ENCODE measurements around the gene TNFRSF6B. TPM values are rescaled to one million over a fixed set of nuclear protein-coding genes. Genes with fewer than 3 reads are reported as not detected.

The TNFRSF6B gene
- total RNA-seq, 2 donors from 2014 or later: not detected

DNA sequence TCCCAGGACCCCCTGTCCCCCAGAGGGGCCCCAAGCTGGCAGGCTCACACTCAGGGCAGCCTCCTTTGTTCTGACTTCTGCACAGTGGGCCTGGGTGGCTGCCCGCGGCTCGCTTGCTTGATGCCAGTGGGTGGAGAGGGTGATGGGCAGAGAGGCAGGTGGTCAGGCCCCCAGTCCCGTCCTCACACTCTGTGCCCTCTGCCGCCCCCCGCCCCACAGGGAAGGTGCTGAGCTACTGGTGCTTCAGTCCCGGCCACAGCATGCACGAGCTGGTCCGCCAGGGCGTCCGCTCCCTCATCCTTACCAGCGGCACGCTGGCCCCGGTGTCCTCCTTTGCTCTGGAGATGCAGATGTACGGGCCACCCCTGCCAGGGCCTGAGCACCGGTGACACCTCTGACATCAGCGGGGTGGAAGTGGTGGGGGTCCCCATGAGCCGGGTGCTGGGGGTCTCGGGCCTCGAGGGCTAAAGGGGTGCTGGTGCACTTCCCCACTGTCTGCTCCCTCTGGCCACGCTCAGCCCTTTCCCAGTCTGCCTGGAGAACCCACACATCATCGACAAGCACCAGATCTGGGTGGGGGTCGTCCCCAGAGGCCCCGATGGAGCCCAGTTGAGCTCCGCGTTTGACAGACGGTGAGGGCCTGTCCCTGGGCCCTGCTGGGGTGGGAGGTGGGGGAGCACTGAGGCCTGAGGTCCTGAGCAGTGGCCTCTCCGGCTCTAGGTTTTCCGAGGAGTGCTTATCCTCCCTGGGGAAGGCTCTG is 8.9 kb upstream of the TNFRSF6B start:
- Histone ChIP-seq H3K27ac (ENCODE audit: low read depth, low read length) (peak overlapping the region; percentile 81), H3K9me3 (ENCODE audit: control insufficient read depth, low read length) (no peaks in the 10 kb centered on the region), H3K36me3 (ENCODE audit: control insufficient read depth, insufficient read depth, low read length) (no peaks in the 10 kb centered on the region), H3K4me3 (ENCODE audit: low read length) (no peak overlapping the region), H3K4me1 (ENCODE audit: control insufficient read depth, insufficient read depth, low read length) (no peaks in the 10 kb centered on the region), H3K27me3 (ENCODE audit: control insufficient read depth, insufficient read depth, low read length, poor library complexity, severe bottlenecking) (no peaks in the 10 kb centered on the region), H3K9ac (ENCODE audit: extremely low read depth, low read length, poor library complexity, severe bottlenecking) (no peak overlapping the region)
- no peaks in the 10 kb centered on the region for H3K27me3 Mint-ChIP-seq (ENCODE audit: insufficient read depth)
- DNase-seq: no peak
- no peaks in the 10 kb centered on the region for H3K4me1 Mint-ChIP-seq
- no peak overlapping the region for H3K27ac Mint-ChIP-seq
- WGBS, 2 experiments (ENCODE audit: insufficient coverage in 1 of 2, insufficient read length in 1 of 2): 95 to 97% methylated on average over 18 to 29 of the region's 29 CpGs
- no peaks in the 10 kb centered on the region for H3K9me3 Mint-ChIP-seq
- TF ChIP-seq, protein P1, sequence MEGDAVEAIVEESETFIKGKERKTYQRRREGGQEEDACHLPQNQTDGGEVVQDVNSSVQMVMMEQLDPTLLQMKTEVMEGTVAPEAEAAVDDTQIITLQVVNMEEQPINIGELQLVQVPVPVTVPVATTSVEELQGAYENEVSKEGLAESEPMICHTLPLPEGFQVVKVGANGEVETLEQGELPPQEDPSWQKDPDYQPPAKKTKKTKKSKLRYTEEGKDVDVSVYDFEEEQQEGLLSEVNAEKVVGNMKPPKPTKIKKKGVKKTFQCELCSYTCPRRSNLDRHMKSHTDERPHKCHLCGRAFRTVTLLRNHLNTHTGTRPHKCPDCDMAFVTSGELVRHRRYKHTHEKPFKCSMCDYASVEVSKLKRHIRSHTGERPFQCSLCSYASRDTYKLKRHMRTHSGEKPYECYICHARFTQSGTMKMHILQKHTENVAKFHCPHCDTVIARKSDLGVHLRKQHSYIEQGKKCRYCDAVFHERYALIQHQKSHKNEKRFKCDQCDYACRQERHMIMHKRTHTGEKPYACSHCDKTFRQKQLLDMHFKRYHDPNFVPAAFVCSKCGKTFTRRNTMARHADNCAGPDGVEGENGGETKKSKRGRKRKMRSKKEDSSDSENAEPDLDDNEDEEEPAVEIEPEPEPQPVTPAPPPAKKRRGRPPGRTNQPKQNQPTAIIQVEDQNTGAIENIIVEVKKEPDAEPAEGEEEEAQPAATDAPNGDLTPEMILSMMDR (conservative IDR thresholded peaks at IDR 0.05): no peak
- H3K36me3 Mint-ChIP-seq (ENCODE audit: low read depth): peaks cover 4% of the 10 kb centered on the region
- H3K4me3 Mint-ChIP-seq: no peak overlapping the region

DNA sequence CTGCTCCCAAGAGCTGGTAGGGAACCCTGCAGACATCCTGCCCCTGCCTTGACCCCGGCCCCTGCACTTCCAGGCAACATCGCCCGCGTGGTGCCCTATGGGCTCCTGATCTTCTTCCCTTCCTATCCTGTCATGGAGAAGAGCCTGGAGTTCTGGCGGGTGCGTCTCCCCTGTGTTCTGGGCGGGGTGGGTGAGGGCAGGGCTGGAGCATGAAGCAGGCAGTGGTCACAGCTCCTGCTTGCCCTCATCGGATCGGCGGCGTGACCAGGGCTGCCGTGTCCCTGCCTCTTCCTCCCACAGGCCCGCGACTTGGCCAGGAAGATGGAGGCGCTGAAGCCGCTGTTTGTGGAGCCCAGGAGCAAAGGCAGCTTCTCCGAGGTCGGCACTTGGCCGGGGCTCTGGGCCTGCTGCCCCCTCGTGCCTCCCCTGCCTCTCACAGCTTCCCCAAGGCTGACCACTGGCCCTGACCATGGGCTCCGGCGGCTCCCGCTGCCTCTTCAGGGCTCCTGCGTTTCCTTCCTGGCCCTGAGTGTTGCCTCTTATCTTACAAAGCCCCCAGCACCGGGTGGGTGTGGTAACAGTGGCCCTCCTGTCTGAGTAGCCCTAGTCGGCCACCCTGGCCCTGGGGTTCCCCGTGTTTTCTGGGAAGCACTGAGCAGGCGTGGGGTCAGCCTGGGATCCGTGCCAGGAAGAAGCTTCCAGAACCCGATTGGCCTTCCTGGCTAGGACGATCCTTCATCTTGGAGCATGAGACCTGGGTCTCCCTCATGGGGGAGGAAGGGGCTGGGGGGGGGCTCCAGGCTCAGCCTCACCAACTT is 8.0 kb upstream of the TNFRSF6B start:
- Histone ChIP-seq H3K4me3 (ENCODE audit: low read length) (no peak overlapping the region), H3K36me3 (ENCODE audit: control insufficient read depth, insufficient read depth, low read length) (no peaks in the 10 kb centered on the region), H3K9me3 (ENCODE audit: control insufficient read depth, low read length) (no peaks in the 10 kb centered on the region), H3K27me3 (ENCODE audit: control insufficient read depth, insufficient read depth, low read length, poor library complexity, severe bottlenecking) (no peaks in the 10 kb centered on the region), H3K27ac (ENCODE audit: low read depth, low read length) (no peak overlapping the region), H3K4me1 (ENCODE audit: control insufficient read depth, insufficient read depth, low read length) (no peaks in the 10 kb centered on the region), H3K9ac (ENCODE audit: extremely low read depth, low read length, poor library complexity, severe bottlenecking) (no peak overlapping the region)
- TF ChIP-seq, protein P1 (conservative IDR thresholded peaks at IDR 0.05): no peak
- Mint-ChIP-seq H3K27ac (no peak overlapping the region), H3K27me3 (ENCODE audit: insufficient read depth) (no peaks in the 10 kb centered on the region), H3K36me3 (ENCODE audit: low read depth) (peaks cover 4% of the 10 kb centered on the region), H3K4me1 (no peaks in the 10 kb centered on the region), H3K4me3 (no peak overlapping the region), H3K9me3 (no peaks in the 10 kb centered on the region)
- DNase-seq: no peak
- 93 to 96% methylated on average over 18 to 29 of the region's 31 CpGs for WGBS, 2 experiments (ENCODE audit: insufficient coverage in 1 of 2, insufficient read length in 1 of 2)

DNA sequence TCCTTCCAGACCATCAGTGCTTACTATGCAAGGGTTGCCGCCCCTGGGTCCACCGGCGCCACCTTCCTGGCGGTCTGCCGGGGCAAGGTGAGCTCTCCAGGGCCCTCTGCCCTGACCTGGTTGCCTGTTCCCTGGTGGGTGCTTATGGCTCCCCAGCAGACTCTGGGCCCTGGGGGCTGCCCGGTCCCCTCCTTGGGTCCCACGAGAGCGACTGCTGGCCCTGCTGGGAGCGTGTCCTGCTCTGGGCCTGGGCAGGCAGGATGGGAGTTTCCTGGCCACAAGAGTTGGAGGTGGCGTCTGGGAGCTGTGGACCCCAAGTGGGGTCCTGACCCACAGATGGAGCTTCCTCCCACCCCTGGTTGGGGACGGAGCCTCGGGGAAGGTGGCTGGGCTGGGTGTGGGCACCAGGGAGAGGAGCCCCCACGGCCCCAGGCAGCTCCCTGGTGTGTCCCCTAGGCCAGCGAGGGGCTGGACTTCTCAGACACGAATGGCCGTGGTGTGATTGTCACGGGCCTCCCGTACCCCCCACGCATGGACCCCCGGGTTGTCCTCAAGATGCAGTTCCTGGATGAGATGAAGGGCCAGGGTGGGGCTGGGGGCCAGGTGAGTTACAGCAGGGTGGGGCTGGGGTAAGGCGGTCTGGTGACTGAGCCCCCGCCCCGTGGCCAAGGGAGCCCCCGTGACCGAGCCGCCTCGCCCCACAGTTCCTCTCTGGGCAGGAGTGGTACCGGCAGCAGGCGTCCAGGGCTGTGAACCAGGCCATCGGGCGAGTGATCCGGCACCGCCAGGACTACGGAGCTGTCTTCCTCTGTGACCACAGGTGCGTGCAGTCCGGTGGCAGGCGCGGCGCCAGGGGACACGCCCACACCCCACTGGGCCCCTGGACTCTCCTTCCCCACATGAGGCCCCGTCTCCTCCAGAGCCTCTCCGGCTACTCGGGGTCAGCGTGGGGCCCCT is 7.1 kb upstream of the TNFRSF6B start:
- Histone ChIP-seq H3K27ac (ENCODE audit: low read depth, low read length) (no peak overlapping the region), H3K4me3 (ENCODE audit: low read length) (no peak overlapping the region), H3K9ac (ENCODE audit: extremely low read depth, low read length, poor library complexity, severe bottlenecking) (no peak overlapping the region), H3K36me3 (ENCODE audit: control insufficient read depth, insufficient read depth, low read length) (no peaks in the 10 kb centered on the region), H3K27me3 (ENCODE audit: control insufficient read depth, insufficient read depth, low read length, poor library complexity, severe bottlenecking) (no peaks in the 10 kb centered on the region), H3K4me1 (ENCODE audit: control insufficient read depth, insufficient read depth, low read length) (no peaks in the 10 kb centered on the region), H3K9me3 (ENCODE audit: control insufficient read depth, low read length) (no peaks in the 10 kb centered on the region)
- WGBS, 2 experiments (ENCODE audit: insufficient coverage in 1 of 2, insufficient read length in 1 of 2): 95 to 96% methylated on average over 27 to 44 of the region's 44 CpGs
- Mint-ChIP-seq H3K27me3 (ENCODE audit: insufficient read depth) (no peaks in the 10 kb centered on the region), H3K27ac (no peak overlapping the region), H3K4me1 (no peaks in the 10 kb centered on the region), H3K4me3 (no peak overlapping the region), H3K9me3 (peaks cover 2% of the 10 kb centered on the region), H3K36me3 (ENCODE audit: low read depth) (peaks cover 10% of the 10 kb centered on the region)
- TF ChIP-seq, protein P1 (conservative IDR thresholded peaks at IDR 0.05): no peak
- no peak for DNase-seq

Data from endodermal cell (in vitro differentiated cells).